ENCODE data around the gene TSPAN15.

GRCh38 chr10:69470463-69471384, 19.5 kb downstream of the TSPAN15 start:
- TF ChIP-seq CTCF (IDR thresholded peaks at IDR 0.05), result no peak
- no peak for TF ChIP-seq POLR2A (IDR thresholded peaks at IDR 0.05)
- no peak for TF ChIP-seq EP300 (IDR thresholded peaks at IDR 0.05)
